ENCODE data around the gene PXYLP1.

PXYLP1 gene

GRCh38 chr3:141321109-141321497 is 89.5 kb downstream of the PXYLP1 start:
- H3K4me3 Mint-ChIP-seq: no peak overlapping the region
- peaks cover 21% of the 10 kb centered on the region for H3K4me1 Mint-ChIP-seq (ENCODE audit: low read depth)
- H3K27me3 Mint-ChIP-seq: no peaks in the 10 kb centered on the region
- H3K9me3 Mint-ChIP-seq: peaks cover 15% of the 10 kb centered on the region
- H3K36me3 Mint-ChIP-seq (ENCODE audit: low read depth): no peaks in the 10 kb centered on the region
- peak overlapping the region; percentile 18 for H3K27ac Mint-ChIP-seq

- H3K4me1 Mint-ChIP-seq (ENCODE audit: low read depth): peaks cover 35% of the 10 kb centered on the region
- no peak overlapping the region for H3K27ac Mint-ChIP-seq
- H3K36me3 Mint-ChIP-seq (ENCODE audit: low read depth): no peaks in the 10 kb centered on the region
- no peaks in the 10 kb centered on the region for H3K27me3 Mint-ChIP-seq
- H3K9me3 Mint-ChIP-seq: peaks cover 10% of the 10 kb centered on the region
- H3K4me3 Mint-ChIP-seq: no peak overlapping the region
Observed at GRCh38 chr3:141323936-141324704, 92.5 kb downstream of the PXYLP1 start.

GRCh38 chr3:141326123-141326522 is 94.5 kb downstream of the PXYLP1 start:
- Mint-ChIP-seq H3K27ac (no peak overlapping the region), H3K4me1 (ENCODE audit: low read depth) (peaks cover 20% of the 10 kb centered on the region), H3K27me3 (no peaks in the 10 kb centered on the region), H3K9me3 (no peaks in the 10 kb centered on the region), H3K36me3 (ENCODE audit: low read depth) (no peaks in the 10 kb centered on the region), H3K4me3 (no peak overlapping the region)

- H3K4me3 Mint-ChIP-seq: no peak overlapping the region
- no peaks in the 10 kb centered on the region for H3K36me3 Mint-ChIP-seq (ENCODE audit: low read depth)
- H3K27ac Mint-ChIP-seq: no peak overlapping the region
- H3K4me1 Mint-ChIP-seq (ENCODE audit: low read depth): peaks cover 16% of the 10 kb centered on the region
- H3K27me3 Mint-ChIP-seq: no peaks in the 10 kb centered on the region
- H3K9me3 Mint-ChIP-seq: no peaks in the 10 kb centered on the region
Observed at GRCh38 chr3:141326626-141327025, 95.0 kb downstream of the PXYLP1 start.

- Mint-ChIP-seq H3K4me3 (no peak overlapping the region), H3K9me3 (no peaks in the 10 kb centered on the region), H3K36me3 (ENCODE audit: low read depth) (no peaks in the 10 kb centered on the region), H3K27me3 (no peaks in the 10 kb centered on the region), H3K27ac (no peak overlapping the region), H3K4me1 (ENCODE audit: low read depth) (peaks cover 16% of the 10 kb centered on the region)
Observed at GRCh38 chr3:141328286-141329166, 96.9 kb downstream of the PXYLP1 start.

- no peaks in the 10 kb centered on the region for H3K36me3 Mint-ChIP-seq (ENCODE audit: low read depth)
- no peak overlapping the region for H3K4me3 Mint-ChIP-seq
- H3K27ac Mint-ChIP-seq: no peak overlapping the region
- peaks cover 3% of the 10 kb centered on the region for H3K27me3 Mint-ChIP-seq
- no peaks in the 10 kb centered on the region for H3K9me3 Mint-ChIP-seq
- H3K4me1 Mint-ChIP-seq (ENCODE audit: low read depth): peaks cover 16% of the 10 kb centered on the region
Observed at GRCh38 chr3:141330235-141330634, 98.6 kb downstream of the PXYLP1 start.

- H3K9me3 Mint-ChIP-seq: no peaks in the 10 kb centered on the region
Observed at GRCh38 chr3:141330718-141331376, 99.2 kb downstream of the PXYLP1 start.

GRCh38 chr3:141331377-141332318 is 100.0 kb downstream of the PXYLP1 start:
- Mint-ChIP-seq H3K27ac (no peak overlapping the region), H3K4me3 (no peak overlapping the region), H3K27me3 (peaks cover 3% of the 10 kb centered on the region), H3K36me3 (ENCODE audit: low read depth) (no peaks in the 10 kb centered on the region), H3K9me3 (no peaks in the 10 kb centered on the region), H3K4me1 (ENCODE audit: low read depth) (peaks cover 12% of the 10 kb centered on the region)

More at GRCh38 chr3:141330718-141331376, 99.2 kb downstream of the PXYLP1 start:
- H3K4me3 Mint-ChIP-seq: no peak overlapping the region
- H3K4me1 Mint-ChIP-seq (ENCODE audit: low read depth): peaks cover 16% of the 10 kb centered on the region
- H3K27me3 Mint-ChIP-seq: peaks cover 3% of the 10 kb centered on the region
- no peaks in the 10 kb centered on the region for H3K36me3 Mint-ChIP-seq (ENCODE audit: low read depth)
- no peak overlapping the region for H3K27ac Mint-ChIP-seq

GRCh38 chr3:141332416-141332815 is 100.8 kb downstream of the PXYLP1 start:
- no peaks in the 10 kb centered on the region for H3K9me3 Mint-ChIP-seq
- peaks cover 12% of the 10 kb centered on the region for H3K4me1 Mint-ChIP-seq (ENCODE audit: low read depth)
- H3K4me3 Mint-ChIP-seq: no peak overlapping the region
- H3K36me3 Mint-ChIP-seq (ENCODE audit: low read depth): no peaks in the 10 kb centered on the region
- peaks cover 3% of the 10 kb centered on the region for H3K27me3 Mint-ChIP-seq
- H3K27ac Mint-ChIP-seq: no peak overlapping the region

- H3K4me1 Mint-ChIP-seq (ENCODE audit: low read depth): peaks cover under 1% of the 10 kb centered on the region
- no peak overlapping the region for H3K27ac Mint-ChIP-seq
- no peak overlapping the region for H3K4me3 Mint-ChIP-seq
- no peaks in the 10 kb centered on the region for H3K36me3 Mint-ChIP-seq (ENCODE audit: low read depth)
- no peaks in the 10 kb centered on the region for H3K9me3 Mint-ChIP-seq
- H3K27me3 Mint-ChIP-seq: peaks cover 3% of the 10 kb centered on the region
Observed at GRCh38 chr3:141333836-141334626, 102.4 kb downstream of the PXYLP1 start.

GRCh38 chr3:141334627-141335250 is 103.1 kb downstream of the PXYLP1 start:
- H3K4me3 Mint-ChIP-seq: no peak overlapping the region
- H3K27ac Mint-ChIP-seq: no peak overlapping the region
- peaks cover 3% of the 10 kb centered on the region for H3K27me3 Mint-ChIP-seq
- H3K4me1 Mint-ChIP-seq (ENCODE audit: low read depth): no peaks in the 10 kb centered on the region
- H3K36me3 Mint-ChIP-seq (ENCODE audit: low read depth): no peaks in the 10 kb centered on the region
- H3K9me3 Mint-ChIP-seq: no peaks in the 10 kb centered on the region

GRCh38 chr3:141335531-141336061 is 104.0 kb downstream of the PXYLP1 start:
- Mint-ChIP-seq H3K4me1 (ENCODE audit: low read depth) (no peaks in the 10 kb centered on the region), H3K9me3 (no peaks in the 10 kb centered on the region), H3K27ac (no peak overlapping the region), H3K36me3 (ENCODE audit: low read depth) (no peaks in the 10 kb centered on the region), H3K4me3 (no peak overlapping the region), H3K27me3 (peaks cover 3% of the 10 kb centered on the region)
